H1 (cell line): ENCODE data around the gene SMTN. TPM values are rescaled to one million over a fixed set of nuclear protein-coding genes. Genes with fewer than 3 reads are reported as not detected.

Experiments
- ASH2L ChIP-seq: fragments of 200-600, 300-600 bp; sonication (generic); IDR thresholded peaks from one replicate; pipeline ENCODE4 v1.7.1; 2017; ENCODE audit warnings: low read length
- HDAC2 ChIP-seq, 2 experiments: fragments of 300-600 bp in 1 of 2; sonication (generic) in 1 of 2; IDR thresholded peaks; 2 replicates each; pipeline ENCODE4 v1.6.1; 2011 to 2012; ENCODE audit warnings: low read depth in 2 of 2, low read length in 2 of 2, mild to moderate bottlenecking in 2 of 2, moderate library complexity in 2 of 2, borderline replicate concordance in 1 of 2, inconsistent platforms in 1 of 2
- RXRA ChIP-seq: IDR thresholded peaks from 2 replicates; pipeline ENCODE4 v1.6.1; 2011; ENCODE audit warnings: low read depth, mild to moderate bottlenecking, low read length, moderate library complexity; ENCODE audit not compliant: insufficient read depth
- SIN3A ChIP-seq, 2 experiments: IDR thresholded peaks in 1 of 2; conservative IDR thresholded peaks in 1 of 2; 2 replicates each; pipeline ENCODE4 v1.6.1; 2011 to 2012; ENCODE audit warnings: low read length in 2 of 2, improper control_type of control experiment in 1 of 2, low read depth in 1 of 2, mild to moderate bottlenecking in 1 of 2
- SIX5 ChIP-seq: IDR thresholded peaks from 2 replicates; pipeline ENCODE4 v1.6.1; 2011; ENCODE audit warnings: mild to moderate bottlenecking, low read depth, low read length
- SRF ChIP-seq: IDR thresholded peaks from 2 replicates; pipeline ENCODE4 v1.6.1; 2011; ENCODE audit warnings: mild to moderate bottlenecking, low read depth, low read length, moderate library complexity
- polyA plus RNA-seq, 7 experiments: library from polyadenylated mRNA; depleted of rRNA in 3 of 7; stranded (reverse) in 5 of 7; unstranded in 2 of 7; fragments of >200 nt in 5 of 7; fragments of 200-250 nt in 2 of 7; gene quantifications; 1 replicate in 5 of 7; 2 replicates in 1 of 7; 4 replicates in 1 of 7; pipeline versions ENCODE4 v1.2.1 to v1.2.3, GENCODE V29; 2011 to 2013; ENCODE audit warnings: missing spikeins in 2 of 7, mixed read lengths in 2 of 7
- total RNA-seq: library from RNA; stranded (reverse); fragmentation: NEBNext Ultra II Directional; extraction: Animal tissue kit (Norgen Biotek cat#: 25700); gene quantifications from 2 replicates; pipeline ENCODE4 v1.2.1, GENCODE V29; 2021

SMTN gene
- total and polyA plus RNA-seq, 2 of the 8 experiments (the other 6 are each of a cell fraction or from before 2014, with no cell fraction given): 12.3 to 20.8 TPM

DNA sequence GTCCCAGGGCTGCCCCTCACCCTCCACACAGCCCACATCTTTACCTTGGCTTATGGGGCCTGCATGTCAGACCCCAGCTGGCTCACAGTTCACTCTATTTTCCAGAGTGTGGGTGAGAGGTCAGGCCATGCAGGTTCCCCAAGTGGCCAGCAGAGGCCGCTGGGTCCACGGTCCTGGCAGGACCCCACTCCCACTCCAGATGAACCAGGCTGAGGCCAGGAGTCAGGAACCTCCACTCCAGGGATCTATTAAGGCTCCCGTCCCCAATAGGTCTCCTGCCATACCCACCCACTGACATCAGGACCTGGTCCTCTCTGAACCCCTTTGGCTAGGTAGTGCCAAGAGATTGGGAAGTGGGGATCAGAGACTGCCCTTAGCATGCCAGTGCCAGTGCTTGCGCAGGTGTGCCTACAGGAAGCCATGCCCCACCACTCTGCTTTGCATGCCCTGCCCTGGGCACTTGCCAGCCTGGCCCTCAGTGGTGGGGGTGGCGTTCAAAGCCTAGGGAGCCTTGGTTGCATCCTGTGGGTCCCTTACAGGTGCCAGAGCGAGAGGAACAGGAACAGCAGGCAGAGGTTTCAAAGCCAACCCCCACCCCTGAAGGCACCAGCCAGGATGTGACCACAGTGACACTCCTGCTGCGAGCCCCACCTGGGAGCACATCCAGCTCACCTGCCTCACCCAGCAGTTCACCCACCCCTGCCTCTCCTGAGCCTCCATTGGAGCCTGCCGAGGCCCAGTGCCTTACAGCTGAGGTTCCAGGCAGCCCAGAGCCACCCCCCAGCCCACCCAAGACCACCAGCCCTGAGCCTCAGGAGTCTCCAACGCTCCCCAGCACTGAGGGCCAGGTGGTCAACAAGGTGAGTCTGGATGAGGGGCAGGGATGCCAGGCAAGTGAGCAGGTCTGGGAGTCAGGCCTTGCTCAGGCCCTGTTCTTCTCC lies 8.3 kb downstream of the SMTN start (continued):
- peak in 1 of 2 experiments; percentile 39; a peak in 1 of 4 replicates for TF ChIP-seq HDAC2 (IDR thresholded peaks at IDR 0.05; ENCODE audit: borderline replicate concordance in 1 of 2, low read depth in 2 of 2, low read length in 2 of 2)
- TF ChIP-seq SIN3A (conservative IDR thresholded peaks at IDR 0.05 in 1 of 2, IDR thresholded peaks at IDR 0.05 in 1 of 2; ENCODE audit: low read depth in 1 of 2, low read length in 2 of 2): 0 out of 4 replicates have a peak, but pooled peaks of 1 of the 2 experiments have one; percentile 34
- TF ChIP-seq SRF: no peak
- no peak for TF ChIP-seq SIX5
- TF ChIP-seq ASH2L: no peak
- TF ChIP-seq RXRA: 0 out of 2 replicates have a peak, but pooled peaks have one; percentile 66
